ENCODE data around the gene NABP1. TPM values are rescaled to one million over a fixed set of nuclear protein-coding genes. Genes with fewer than 3 reads are reported as not detected.

The NABP1 gene, protein sequence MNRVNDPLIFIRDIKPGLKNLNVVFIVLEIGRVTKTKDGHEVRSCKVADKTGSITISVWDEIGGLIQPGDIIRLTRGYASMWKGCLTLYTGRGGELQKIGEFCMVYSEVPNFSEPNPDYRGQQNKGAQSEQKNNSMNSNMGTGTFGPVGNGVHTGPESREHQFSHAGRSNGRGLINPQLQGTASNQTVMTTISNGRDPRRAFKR
- 100 to 1,000 TPM in 1 of 6 donors, 10 to 100 TPM in 5; 35.7 to 137 (median 46.9) TPM for total RNA-seq

DNA sequence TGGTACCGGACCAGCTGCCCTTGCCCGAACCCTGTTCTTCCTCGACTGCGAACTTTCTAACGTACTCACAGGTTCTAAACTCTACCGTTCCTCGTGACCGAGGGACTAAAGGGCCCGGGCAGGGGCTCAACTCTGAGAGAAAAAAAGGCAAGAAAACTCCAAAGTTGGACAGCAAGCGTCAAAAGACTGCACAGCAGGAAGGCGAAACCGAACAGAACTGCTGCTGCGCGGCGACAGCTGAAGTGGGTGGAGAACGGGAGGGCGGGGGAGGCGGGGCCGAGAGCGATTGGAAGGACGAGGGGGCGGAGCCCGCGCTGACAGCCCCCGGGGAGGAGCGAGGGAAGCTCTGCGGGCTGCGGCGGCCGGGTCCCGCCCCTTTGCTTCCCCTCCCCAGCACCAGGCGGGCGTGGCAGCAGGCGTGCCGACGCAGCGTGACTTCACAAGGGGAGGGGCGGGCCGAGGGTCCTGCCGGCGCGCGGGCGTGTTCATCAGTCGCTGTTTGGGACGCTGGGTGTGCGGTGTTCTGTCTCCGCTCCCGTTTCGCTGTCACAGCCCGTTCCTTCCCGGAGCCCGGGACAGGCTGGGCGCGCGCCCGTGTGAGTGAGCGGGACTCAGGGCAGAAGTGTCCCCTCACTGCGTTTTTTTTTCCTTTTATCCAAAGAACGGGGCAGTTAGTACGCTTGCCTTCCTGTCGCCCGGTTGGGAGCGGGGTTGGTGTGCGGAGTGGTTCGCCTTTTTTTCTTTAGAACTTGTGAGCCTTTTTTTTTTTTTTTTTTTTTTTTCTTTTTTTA is at the start of gene NABP1:
NABP1 (plus strand) TSS at position 491 of the 791 bp plus-strand sequence. CDS start 479 bp downstream, outside the sequence.
- H3K4me1 ChIP-seq: peaks cover 23 to 35% (median 25%) of the 10 kb centered on the region in 4 donors
- peaks cover 0 to 12% (median 5%) of the 10 kb centered on the region in 4 donors for H3K36me3 ChIP-seq
- 0 to 1% methylated on average over 55 to 63 of the region's 66 CpGs for WGBS, 2 donors
- H3K9me3 ChIP-seq: no peaks in the 10 kb centered on the region
- H3K4me3 ChIP-seq: peak within 1 kb of the TSS; percentile 59 to 77 (median 68)
- peak within 1 kb of the TSS; percentile 97 to 98 (median 98) for H3K27ac ChIP-seq
- no peaks in the 10 kb centered on the region for H3K27me3 ChIP-seq
- peak in 2 of 4 donors; percentile 24 to 86 for TF ChIP-seq EP300 (IDR thresholded peaks at IDR 0.05)
- TF ChIP-seq, protein P1, sequence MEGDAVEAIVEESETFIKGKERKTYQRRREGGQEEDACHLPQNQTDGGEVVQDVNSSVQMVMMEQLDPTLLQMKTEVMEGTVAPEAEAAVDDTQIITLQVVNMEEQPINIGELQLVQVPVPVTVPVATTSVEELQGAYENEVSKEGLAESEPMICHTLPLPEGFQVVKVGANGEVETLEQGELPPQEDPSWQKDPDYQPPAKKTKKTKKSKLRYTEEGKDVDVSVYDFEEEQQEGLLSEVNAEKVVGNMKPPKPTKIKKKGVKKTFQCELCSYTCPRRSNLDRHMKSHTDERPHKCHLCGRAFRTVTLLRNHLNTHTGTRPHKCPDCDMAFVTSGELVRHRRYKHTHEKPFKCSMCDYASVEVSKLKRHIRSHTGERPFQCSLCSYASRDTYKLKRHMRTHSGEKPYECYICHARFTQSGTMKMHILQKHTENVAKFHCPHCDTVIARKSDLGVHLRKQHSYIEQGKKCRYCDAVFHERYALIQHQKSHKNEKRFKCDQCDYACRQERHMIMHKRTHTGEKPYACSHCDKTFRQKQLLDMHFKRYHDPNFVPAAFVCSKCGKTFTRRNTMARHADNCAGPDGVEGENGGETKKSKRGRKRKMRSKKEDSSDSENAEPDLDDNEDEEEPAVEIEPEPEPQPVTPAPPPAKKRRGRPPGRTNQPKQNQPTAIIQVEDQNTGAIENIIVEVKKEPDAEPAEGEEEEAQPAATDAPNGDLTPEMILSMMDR (IDR thresholded peaks at IDR 0.05): peak in 1 of 6 experiments; percentile 32
- peak; percentile 78 to 100 (median 100) for TF ChIP-seq POLR2A (IDR thresholded peaks at IDR 0.05)
- TF ChIP-seq POLR2AphosphoS5 (IDR thresholded peaks at IDR 0.05): peak; percentile 100
- ATAC-seq (ENCODE audit: low FRiP score in 2 of 2): peak; percentile 99 to 100
- DNase-seq: peak; percentile 99 to 100

DNA sequence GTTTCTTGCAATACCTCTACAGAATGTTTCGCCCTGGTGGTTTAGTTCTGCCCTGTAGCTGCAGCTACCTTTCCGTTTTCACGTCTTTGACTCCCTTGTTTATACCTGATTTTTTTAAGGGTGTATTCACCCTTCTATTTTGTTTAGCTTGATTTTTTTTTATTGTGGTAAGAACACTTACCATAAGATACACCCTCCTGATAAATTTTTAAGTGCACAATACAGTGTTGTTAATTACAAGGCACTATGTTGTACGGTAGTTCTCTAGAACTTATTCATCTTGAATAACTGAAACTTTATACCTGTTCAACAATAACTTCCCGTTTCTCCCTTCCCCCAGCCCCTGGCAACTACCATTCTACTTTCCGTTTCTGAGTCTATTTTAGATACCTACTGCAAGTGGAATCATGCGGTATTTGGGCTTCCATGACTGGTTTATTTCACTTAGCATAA is 48.9 kb upstream of the NABP1 start:
- H3K27ac ChIP-seq: no peak overlapping the region
- ATAC-seq (ENCODE audit: low FRiP score in 2 of 2): no peak
- H3K4me3 ChIP-seq: no peak overlapping the region
- no peak for DNase-seq
- TF ChIP-seq, protein P1 (IDR thresholded peaks at IDR 0.05): no peak
- TF ChIP-seq POLR2AphosphoS5 (IDR thresholded peaks at IDR 0.05) (no peak), EP300 (IDR thresholded peaks at IDR 0.05) (no peak), POLR2A (IDR thresholded peaks at IDR 0.05) (no peak)
- 69 to 74% methylated on average over 7 of the region's 7 CpGs for WGBS, 2 donors
- H3K36me3 ChIP-seq: no peaks in the 10 kb centered on the region
- H3K27me3 ChIP-seq: no peaks in the 10 kb centered on the region
- H3K9me3 ChIP-seq: no peaks in the 10 kb centered on the region
- H3K4me1 ChIP-seq: peaks cover 0 to 11% (median 4%) of the 10 kb centered on the region in 4 donors

DNA sequence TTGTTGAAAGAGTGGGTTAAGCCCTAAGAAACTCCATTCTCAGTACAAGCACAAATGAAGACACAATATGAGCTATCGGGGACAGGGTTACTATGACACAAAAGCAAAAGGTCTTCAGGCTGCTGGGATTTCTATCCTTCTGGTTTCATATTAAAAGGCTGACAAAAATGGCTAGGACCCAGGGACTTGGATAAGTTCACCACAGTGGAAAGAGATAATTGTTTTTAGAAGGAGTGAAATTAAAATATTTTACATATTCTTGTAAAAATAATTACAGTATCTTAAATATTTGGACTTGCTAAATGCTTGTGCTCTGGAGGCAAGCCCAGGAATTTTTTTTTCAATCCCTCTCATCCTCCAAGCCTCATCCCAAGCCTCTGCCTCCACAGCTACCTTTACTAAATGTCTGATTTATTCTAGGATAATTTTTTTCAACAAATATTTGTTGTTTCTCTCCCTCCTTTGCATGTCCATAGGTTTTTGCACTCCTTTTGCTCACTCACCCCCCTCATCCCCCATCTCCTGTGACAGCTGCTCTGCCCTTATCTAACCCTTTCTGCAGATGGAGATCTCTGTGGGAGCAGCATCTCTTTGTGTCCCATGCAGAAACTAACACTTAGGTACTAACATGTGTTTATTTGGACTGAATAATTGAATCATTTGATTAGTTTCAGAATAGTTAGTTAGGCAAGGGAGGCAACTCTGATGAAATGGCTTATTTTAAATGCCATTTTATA is 47.8 kb upstream of the NABP1 start:
- H3K9me3 ChIP-seq: no peaks in the 10 kb centered on the region
- no peaks in the 10 kb centered on the region for H3K27me3 ChIP-seq
- DNase-seq: no peak
- TF ChIP-seq POLR2AphosphoS5 (IDR thresholded peaks at IDR 0.05) (no peak), POLR2A (IDR thresholded peaks at IDR 0.05) (no peak), EP300 (IDR thresholded peaks at IDR 0.05) (no peak)
- TF ChIP-seq, protein P1 (IDR thresholded peaks at IDR 0.05): no peak
- no peaks in the 10 kb centered on the region for H3K36me3 ChIP-seq
- no peak overlapping the region for H3K4me3 ChIP-seq
- H3K27ac ChIP-seq: no peak overlapping the region
- WGBS, 2 donors: 81 to 100% methylated on average over 1 of the region's 1 CpG
- no peak for ATAC-seq (ENCODE audit: low FRiP score in 2 of 2)
- peaks cover 0 to 6% (median 1%) of the 10 kb centered on the region in 4 donors for H3K4me1 ChIP-seq

DNA sequence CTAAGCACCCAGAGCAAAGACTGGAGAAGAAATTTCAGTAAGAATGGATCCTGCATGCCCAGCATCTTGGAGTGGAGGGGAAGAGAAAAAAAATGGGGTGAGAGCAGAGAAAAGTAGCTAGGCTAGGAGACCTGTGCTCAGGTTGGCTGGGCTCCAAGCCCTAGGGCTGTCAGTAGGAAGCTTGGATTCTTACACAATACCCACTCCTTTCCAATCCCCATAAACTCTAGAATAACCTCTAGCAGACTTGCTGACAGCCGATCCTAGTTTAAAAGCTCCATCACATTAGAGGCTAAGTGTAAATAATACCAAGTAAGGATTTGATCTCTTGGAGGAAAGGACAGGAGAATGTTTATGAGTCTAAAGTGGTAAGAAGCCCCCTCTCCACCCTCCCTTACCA is 46.2 kb upstream of the NABP1 start:
- 36 to 40% methylated on average over 1 of the region's 1 CpG for WGBS, 2 donors
- Histone ChIP-seq H3K4me1 (peaks cover 1 to 8% (median 6%) of the 10 kb centered on the region in 4 donors), H3K4me3 (no peak overlapping the region), H3K36me3 (no peaks in the 10 kb centered on the region), H3K9me3 (no peaks in the 10 kb centered on the region), H3K27me3 (no peaks in the 10 kb centered on the region), H3K27ac (no peak overlapping the region)
- TF ChIP-seq POLR2AphosphoS5 (IDR thresholded peaks at IDR 0.05) (no peak), EP300 (IDR thresholded peaks at IDR 0.05) (no peak), POLR2A (IDR thresholded peaks at IDR 0.05) (no peak)
- TF ChIP-seq, protein P1 (IDR thresholded peaks at IDR 0.05): no peak
- ATAC-seq (ENCODE audit: low FRiP score in 2 of 2) (no peak), DNase-seq (peak in 1 of 2 donors; percentile 78)
